Stimulated activated naive B cell treated with anti-CD40 and anti-IgM and Interleukin-4, amounts not matched to agents 10 μg/mL and 1 μg/mL and 100 μg/mL, for 72 hours (primary cell): ENCODE results near the gene AMPH.
"Not testable (repeated sequence)": the region's sequence is repeated elsewhere in the genome, so short reads cannot be mapped to it uniquely, and the experiment has no call there.

Experiments
- ATAC-seq, 2 donors: fragments of 150-1000 bp; cut with Tn5 transposase; replicated peaks; 2 replicates each; pipeline ENCODE4 v1.10.0; 2021; ENCODE audit warnings: moderate library complexity in 1 of 2
- DNase-seq: peaks from one replicate; pipeline ENCODE4 v3.0.0; 2021
- H3K27ac Mint-ChIP-seq: one replicate; pipeline ENCODE4 v1.8.0; 2022; ENCODE audit warnings: mild to moderate bottlenecking, mixed read lengths
- H3K27me3 Mint-ChIP-seq, 2 donors: one replicate each; pipeline ENCODE4 v1.8.0; 2022; ENCODE audit warnings: mixed read lengths in 2 of 2
- H3K36me3 Mint-ChIP-seq, 2 donors: one replicate each; pipeline ENCODE4 v1.8.0; 2022; ENCODE audit warnings: mixed read lengths in 2 of 2, mild to moderate bottlenecking in 1 of 2
- H3K4me1 Mint-ChIP-seq, 2 donors: one replicate each; pipeline ENCODE4 v1.8.0; 2022; ENCODE audit warnings: mixed read lengths in 2 of 2, mild to moderate bottlenecking in 1 of 2
- H3K4me3 Mint-ChIP-seq, 2 donors: one replicate each; pipeline ENCODE4 v1.8.0; 2022; ENCODE audit warnings: mild to moderate bottlenecking in 2 of 2, mixed read lengths in 2 of 2, moderate library complexity in 1 of 2
- H3K9me3 Mint-ChIP-seq, 2 donors: one replicate each; pipeline ENCODE4 v1.8.0; 2022; ENCODE audit warnings: mixed read lengths in 2 of 2, mild to moderate bottlenecking in 1 of 2

Gene AMPH

DNA sequence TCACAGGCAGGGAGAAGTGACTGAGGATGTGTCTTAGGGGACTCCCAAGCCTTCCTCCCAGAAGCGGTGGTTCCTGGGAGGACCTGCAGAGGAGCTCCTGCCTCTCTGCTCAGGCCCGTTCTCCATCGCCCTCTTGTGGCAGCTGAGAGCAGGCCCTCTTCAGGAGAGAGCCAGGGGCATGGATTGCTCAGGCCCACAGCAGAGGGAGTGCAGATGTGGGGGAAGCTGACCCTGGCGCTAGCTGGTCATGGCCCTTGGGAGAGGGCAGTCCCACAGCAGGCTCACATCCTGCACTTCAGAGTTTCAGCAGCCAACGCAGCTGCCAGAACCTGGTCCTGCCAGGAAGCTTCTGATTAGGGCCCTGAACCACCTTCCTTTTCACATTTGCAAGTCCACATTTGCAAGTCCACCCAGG is 263.0 kb downstream of the AMPH start:
- DNase-seq (peak; percentile 54), ATAC-seq (peak; percentile 47 to 55)
- Mint-ChIP-seq H3K9me3 (no peaks in the 10 kb centered on the region), H3K27me3 (no peaks in the 10 kb centered on the region), H3K27ac (no peak overlapping the region), H3K36me3 (peaks cover 6 to 15% of the 10 kb centered on the region in 2 donors), H3K4me1 (peaks cover 22 to 32% of the 10 kb centered on the region in 2 donors), H3K4me3 (no peak overlapping the region)

GRCh38 chr7:38367301-38367890 is 263.8 kb downstream of the AMPH start:
- Mint-ChIP-seq H3K4me3 (no peak overlapping the region), H3K27me3 (no peaks in the 10 kb centered on the region)
- no peak for DNase-seq

GRCh38 chr7:38363379-38363778 is 267.8 kb downstream of the AMPH start:
- Mint-ChIP-seq H3K4me1 (peaks cover 35 to 50% of the 10 kb centered on the region in 2 donors), H3K4me3 (peak overlapping the region in 1 of 2 donors; percentile 71), H3K27ac (peak overlapping the region; percentile 90), H3K36me3 (peaks cover 6 to 15% of the 10 kb centered on the region in 2 donors)
- not testable (repeated sequence) for H3K27me3 Mint-ChIP-seq, H3K9me3 Mint-ChIP-seq, DNase-seq
- peak in 1 of 2 donors; percentile 15 for ATAC-seq

More at GRCh38 chr7:38367301-38367890, 263.8 kb downstream of the AMPH start:
- Mint-ChIP-seq H3K4me1 (peaks cover 30 to 40% of the 10 kb centered on the region in 2 donors), H3K27ac (peak overlapping the region; percentile 33), H3K9me3 (no peaks in the 10 kb centered on the region), H3K36me3 (peaks cover 6 to 19% of the 10 kb centered on the region in 2 donors)
- peak; percentile 46 to 50 for ATAC-seq

DNA sequence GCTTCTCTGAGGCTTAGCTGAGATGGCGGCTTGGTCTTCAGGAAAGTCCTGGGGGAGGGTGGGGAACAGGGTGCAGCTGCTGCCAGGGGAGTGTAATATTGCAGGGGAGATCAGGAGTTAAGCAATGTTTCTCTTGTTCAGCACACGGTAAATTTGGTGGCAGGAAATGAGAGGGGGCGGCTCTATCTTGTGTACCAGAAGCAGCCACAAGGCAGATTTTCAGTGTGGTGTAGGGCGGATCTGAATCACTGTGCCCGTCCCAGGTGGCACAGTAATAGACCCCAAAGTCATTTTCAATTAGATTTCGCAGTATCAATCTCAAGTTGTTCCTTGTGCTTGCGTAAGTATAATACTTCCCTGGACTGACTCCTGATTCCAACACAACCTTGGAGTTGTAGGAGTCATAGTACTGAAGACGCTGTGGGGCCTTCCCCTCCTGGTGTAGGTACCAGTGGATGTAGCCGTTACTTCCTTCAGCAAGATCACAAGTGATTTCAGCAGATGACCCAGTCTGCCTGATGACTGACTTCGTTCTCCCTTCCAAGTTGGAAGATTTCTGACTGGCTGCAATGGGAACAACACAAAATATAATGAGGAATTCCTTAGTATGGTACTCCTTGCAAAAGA is 268.4 kb downstream of the AMPH start:
- H3K27ac Mint-ChIP-seq, result peak overlapping the region; percentile 90
- H3K27me3 Mint-ChIP-seq, DNase-seq, H3K9me3 Mint-ChIP-seq: not testable (repeated sequence)
- H3K36me3 Mint-ChIP-seq, result peaks cover 5 to 13% of the 10 kb centered on the region in 2 donors
- ATAC-seq, result peak; percentile 40 to 55
- H3K4me1 Mint-ChIP-seq, result peaks cover 35 to 50% of the 10 kb centered on the region in 2 donors
- peak overlapping the region; percentile 37 to 71 for H3K4me3 Mint-ChIP-seq

DNA sequence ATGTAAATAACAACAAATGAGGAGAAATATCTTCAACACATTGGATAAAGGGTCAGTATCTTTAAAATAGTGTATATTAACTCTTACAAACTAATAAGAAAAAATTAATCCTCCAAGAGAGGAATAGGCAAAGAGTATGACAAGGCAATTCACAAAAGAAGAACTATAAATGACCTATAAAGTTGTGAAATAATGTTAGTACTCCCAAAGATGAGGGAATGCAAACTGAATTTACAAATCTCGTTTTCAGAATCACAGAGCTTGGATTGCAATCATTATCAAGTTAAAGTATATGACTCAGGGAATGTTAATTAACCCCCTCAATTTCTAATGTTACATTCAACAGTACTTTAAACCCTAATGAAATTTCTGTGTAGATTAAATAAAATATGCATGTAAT is 270.4 kb downstream of the AMPH start:
- no peaks in the 10 kb centered on the region for H3K9me3 Mint-ChIP-seq
- H3K27me3 Mint-ChIP-seq, result no peaks in the 10 kb centered on the region
- no peak overlapping the region for H3K4me3 Mint-ChIP-seq
- ATAC-seq, result no peak
- H3K4me1 Mint-ChIP-seq, result peaks cover 30 to 46% of the 10 kb centered on the region in 2 donors
- no peak overlapping the region for H3K27ac Mint-ChIP-seq
- H3K36me3 Mint-ChIP-seq, result peaks cover 3 to 11% of the 10 kb centered on the region in 2 donors
- DNase-seq, result no peak

DNA sequence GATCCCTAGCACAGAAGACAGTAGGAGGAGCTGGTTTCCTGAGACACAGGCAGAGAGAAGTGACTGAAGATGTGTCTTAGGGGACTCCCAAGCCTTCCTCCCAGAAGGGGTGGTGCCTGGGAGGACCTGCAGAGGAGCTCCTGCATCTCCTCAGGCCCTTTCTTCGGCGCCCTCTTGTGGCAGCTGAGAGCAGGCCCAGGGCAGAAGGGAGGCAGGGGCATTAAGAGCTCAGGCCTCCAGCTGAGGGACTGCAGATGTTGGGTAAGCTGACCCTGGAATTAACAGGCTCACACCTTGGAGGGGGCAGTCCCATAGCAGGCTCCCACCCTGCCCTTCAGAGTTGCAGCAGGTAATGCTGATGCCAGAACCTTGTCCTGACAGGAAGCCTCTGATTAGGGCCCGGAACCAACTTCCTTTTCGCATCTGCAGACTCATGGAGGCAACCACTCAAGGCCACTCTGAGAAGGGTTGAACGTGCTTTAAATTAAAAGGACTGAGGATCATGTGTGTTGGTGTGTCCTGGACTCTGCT is 272.0 kb downstream of the AMPH start:
- Mint-ChIP-seq H3K4me3 (peak overlapping the region; percentile 82 to 85), H3K36me3 (peaks cover 7 to 14% of the 10 kb centered on the region in 2 donors), H3K4me1 (peaks cover 28 to 51% of the 10 kb centered on the region in 2 donors), H3K27ac (peak overlapping the region; percentile 91)
- ATAC-seq, result peak; percentile 88 to 89
- peak; percentile 81 for DNase-seq
- H3K9me3 Mint-ChIP-seq, H3K27me3 Mint-ChIP-seq: not testable (repeated sequence)

DNA sequence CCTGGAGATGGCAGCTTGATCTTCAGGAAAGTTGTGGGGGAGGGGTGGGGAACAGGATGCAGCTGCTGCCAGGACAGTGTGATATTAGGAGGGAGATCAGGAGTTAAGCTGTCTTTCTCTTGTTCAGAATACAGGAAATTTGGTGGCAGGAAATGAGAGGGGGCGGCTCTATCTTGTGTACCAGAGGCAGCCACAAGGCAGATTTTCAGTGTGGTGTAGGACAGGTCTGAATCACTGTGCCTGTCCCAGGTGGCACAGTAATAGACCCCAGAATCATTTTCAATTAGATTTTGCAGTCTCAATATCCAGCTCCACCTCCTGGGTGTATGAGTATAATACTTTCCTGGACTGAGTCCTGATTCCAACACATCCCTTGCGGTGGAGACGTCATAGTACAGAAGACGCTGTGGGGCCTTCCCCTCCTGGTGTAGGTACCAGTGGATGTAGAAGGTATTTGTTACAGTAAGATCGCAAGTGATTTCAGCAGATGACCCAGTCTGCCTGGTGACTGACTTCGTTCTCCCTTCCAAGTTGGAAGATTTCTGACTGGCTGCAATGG is 272.8 kb downstream of the AMPH start:
- H3K27me3 Mint-ChIP-seq, DNase-seq, H3K9me3 Mint-ChIP-seq: not testable (repeated sequence)
- Mint-ChIP-seq H3K4me1 (peaks cover 31 to 55% of the 10 kb centered on the region in 2 donors), H3K36me3 (peaks cover 5 to 16% of the 10 kb centered on the region in 2 donors), H3K27ac (peak overlapping the region; percentile 91), H3K4me3 (peak overlapping the region; percentile 82 to 85)
- ATAC-seq, result peak; percentile 49 to 57

- H3K4me3 Mint-ChIP-seq, H3K9me3 Mint-ChIP-seq, H3K27me3 Mint-ChIP-seq, DNase-seq, H3K27ac Mint-ChIP-seq, ATAC-seq: not testable (repeated sequence)
- H3K36me3 Mint-ChIP-seq, result peaks cover 4 to 11% of the 10 kb centered on the region in 2 donors
- H3K4me1 Mint-ChIP-seq, result peaks cover 18 to 54% of the 10 kb centered on the region in 2 donors
Measured at GRCh38 chr7:38354271-38354851, 276.8 kb downstream of the AMPH start.

- H3K4me1 Mint-ChIP-seq, result peaks cover 12 to 50% of the 10 kb centered on the region in 2 donors
- not testable (repeated sequence) for H3K27ac Mint-ChIP-seq, H3K4me3 Mint-ChIP-seq, DNase-seq, H3K27me3 Mint-ChIP-seq, H3K9me3 Mint-ChIP-seq, ATAC-seq
- peaks cover 4 to 11% of the 10 kb centered on the region in 2 donors for H3K36me3 Mint-ChIP-seq
Measured at GRCh38 chr7:38353431-38353881, 277.7 kb downstream of the AMPH start.

DNA sequence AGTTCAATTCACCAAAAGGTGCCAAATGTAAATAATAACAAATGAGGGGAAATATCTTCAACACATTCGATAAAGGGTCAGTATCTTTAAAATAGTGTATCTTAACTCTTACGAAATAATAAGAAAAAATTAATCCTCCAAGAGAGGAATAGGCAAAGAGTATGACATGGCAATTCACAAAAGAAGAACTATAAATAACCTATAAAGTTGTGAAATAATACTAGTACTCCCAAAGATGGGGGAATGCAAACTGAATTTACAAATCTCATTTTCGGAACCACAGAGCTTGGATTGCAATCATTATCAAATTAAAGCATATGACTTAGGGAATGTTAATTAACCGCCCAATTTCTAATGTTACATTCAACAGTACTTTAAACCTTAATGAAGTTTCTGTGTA is 279.6 kb downstream of the AMPH start:
- ATAC-seq (no peak), DNase-seq (no peak)
- Mint-ChIP-seq H3K4me1 (peaks cover 9 to 38% of the 10 kb centered on the region in 2 donors), H3K9me3 (peaks cover 0 to 2% of the 10 kb centered on the region in 2 donors), H3K27me3 (no peaks in the 10 kb centered on the region), H3K4me3 (no peak overlapping the region), H3K36me3 (peaks cover 4 to 11% of the 10 kb centered on the region in 2 donors), H3K27ac (no peak overlapping the region)

DNA sequence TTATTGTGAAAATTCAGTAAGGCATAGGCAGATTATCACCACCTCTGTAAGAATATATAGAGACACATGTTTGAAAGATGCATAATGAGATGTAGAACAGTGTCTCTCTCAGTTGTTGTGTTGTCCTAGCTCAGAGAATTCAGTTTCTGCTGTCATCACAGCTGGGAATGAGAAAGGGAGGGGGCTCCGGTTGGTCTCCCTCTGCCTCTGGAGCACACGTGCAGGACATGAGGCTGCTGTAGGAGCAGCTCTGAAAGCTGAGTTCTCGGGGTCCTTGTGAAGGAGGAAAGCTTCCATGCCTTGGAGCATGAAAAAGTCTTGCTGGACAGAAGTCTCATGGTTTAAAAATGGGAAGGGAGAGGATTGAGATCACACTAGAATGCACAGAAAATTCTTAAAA is 280.4 kb downstream of the AMPH start:
- H3K4me1 Mint-ChIP-seq, result peaks cover 14 to 42% of the 10 kb centered on the region in 2 donors
- peak overlapping the region; percentile 14 for H3K27ac Mint-ChIP-seq
- H3K27me3 Mint-ChIP-seq, ATAC-seq, H3K9me3 Mint-ChIP-seq, DNase-seq: not testable (repeated sequence)
- H3K36me3 Mint-ChIP-seq, result peaks cover 4 to 11% of the 10 kb centered on the region in 2 donors
- H3K4me3 Mint-ChIP-seq, result peak overlapping the region in 1 of 2 donors; percentile 77

- peak; percentile 65 for DNase-seq
- ATAC-seq, result peak; percentile 86 to 87
- Mint-ChIP-seq H3K4me1 (peaks cover 18 to 50% of the 10 kb centered on the region in 2 donors), H3K27ac (peak overlapping the region; percentile 91), H3K4me3 (peak overlapping the region; percentile 72 to 77)
- H3K27me3 Mint-ChIP-seq, H3K36me3 Mint-ChIP-seq, H3K9me3 Mint-ChIP-seq: not testable (repeated sequence)
Measured at GRCh38 chr7:38349869-38350583, 281.1 kb downstream of the AMPH start.

GRCh38 chr7:38349126-38349795 is 281.9 kb downstream of the AMPH start:
- Mint-ChIP-seq H3K4me1 (peaks cover 21 to 54% of the 10 kb centered on the region in 2 donors), H3K4me3 (peak overlapping the region; percentile 72 to 77), H3K27ac (peak overlapping the region; percentile 91)
- ATAC-seq, result peak; percentile 42 to 53
- not testable (repeated sequence) for H3K9me3 Mint-ChIP-seq, H3K36me3 Mint-ChIP-seq, H3K27me3 Mint-ChIP-seq, DNase-seq
